ENCODE measurements around the gene ECM2.

DNA sequence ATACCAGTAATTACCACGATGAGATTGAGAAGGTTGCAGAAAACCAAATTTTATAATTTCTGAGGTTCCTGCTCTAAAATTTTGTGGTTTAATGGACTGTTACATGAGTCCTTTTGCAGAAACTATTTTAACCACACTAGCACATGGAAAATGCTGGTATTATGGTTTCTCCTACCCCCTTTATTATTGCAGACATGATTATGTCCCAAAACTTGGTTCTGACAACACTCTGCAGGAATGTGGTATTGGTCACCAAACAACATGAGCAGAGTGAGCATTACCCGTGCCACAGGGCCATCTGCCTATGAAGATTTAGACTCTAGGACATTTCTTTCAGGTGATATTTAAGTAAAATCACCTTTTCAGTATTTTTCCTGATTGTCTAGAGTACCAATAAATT lies 2.8 kb upstream of the ECM2 start:
- TF ChIP-seq, protein P1, sequence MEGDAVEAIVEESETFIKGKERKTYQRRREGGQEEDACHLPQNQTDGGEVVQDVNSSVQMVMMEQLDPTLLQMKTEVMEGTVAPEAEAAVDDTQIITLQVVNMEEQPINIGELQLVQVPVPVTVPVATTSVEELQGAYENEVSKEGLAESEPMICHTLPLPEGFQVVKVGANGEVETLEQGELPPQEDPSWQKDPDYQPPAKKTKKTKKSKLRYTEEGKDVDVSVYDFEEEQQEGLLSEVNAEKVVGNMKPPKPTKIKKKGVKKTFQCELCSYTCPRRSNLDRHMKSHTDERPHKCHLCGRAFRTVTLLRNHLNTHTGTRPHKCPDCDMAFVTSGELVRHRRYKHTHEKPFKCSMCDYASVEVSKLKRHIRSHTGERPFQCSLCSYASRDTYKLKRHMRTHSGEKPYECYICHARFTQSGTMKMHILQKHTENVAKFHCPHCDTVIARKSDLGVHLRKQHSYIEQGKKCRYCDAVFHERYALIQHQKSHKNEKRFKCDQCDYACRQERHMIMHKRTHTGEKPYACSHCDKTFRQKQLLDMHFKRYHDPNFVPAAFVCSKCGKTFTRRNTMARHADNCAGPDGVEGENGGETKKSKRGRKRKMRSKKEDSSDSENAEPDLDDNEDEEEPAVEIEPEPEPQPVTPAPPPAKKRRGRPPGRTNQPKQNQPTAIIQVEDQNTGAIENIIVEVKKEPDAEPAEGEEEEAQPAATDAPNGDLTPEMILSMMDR (IDR thresholded peaks at IDR 0.05): no peak
- no peak for TF ChIP-seq POLR2AphosphoS5 (IDR thresholded peaks at IDR 0.05)
- TF ChIP-seq POLR2A (IDR thresholded peaks at IDR 0.05): no peak
